NCI-H1694 (cell line): ENCODE results near the gene GDF3.
"Not testable (repeated sequence)": the region's sequence is repeated elsewhere in the genome, so short reads cannot be mapped to it uniquely, and the experiment has no call there.

Experiments used
- DNase-seq: peaks from one replicate; lab custom pipeline; 2025; lab: John Stamatoyannopoulos, UW

GDF3 gene

DNA sequence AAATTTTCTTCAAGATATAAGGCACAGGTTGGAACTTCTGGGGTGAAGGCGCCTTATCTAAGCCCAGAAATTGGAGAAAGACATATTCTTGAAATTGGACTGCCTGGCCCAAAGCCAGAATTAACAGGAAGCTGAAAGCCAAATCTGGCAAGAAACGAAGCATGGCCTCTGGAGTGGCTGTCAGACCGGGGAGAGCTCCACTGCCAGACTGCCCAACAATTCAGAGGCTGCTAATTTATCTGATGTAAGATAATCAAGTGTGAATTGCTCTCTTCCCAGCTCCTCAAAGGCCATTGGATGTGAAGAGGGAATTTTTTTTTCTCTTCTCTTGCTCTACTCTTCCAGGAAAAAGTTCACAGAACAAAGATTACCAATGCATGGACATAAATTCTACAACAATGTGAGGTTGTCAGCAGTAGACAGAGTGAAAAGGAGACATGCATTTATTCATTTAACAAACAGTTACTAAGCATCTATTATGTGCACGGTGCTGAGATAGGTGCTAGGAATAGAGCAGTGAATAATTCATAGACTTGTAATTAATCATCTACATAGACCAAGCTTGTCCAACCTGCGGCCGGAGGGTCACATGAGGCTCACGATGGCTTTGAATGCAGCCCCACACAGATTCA lies at the start of gene GDF3:
Gene GDF3, minus strand, starts transcription at position 210 of the 632 bp plus-strand sequence. Its CDS starts 47 bp downstream, at position 163.
- DNase-seq = no peak

- no peak for DNase-seq
Observed at GRCh38 chr12:7732993-7733392, 37.4 kb upstream of the GDF3 start.

DNA sequence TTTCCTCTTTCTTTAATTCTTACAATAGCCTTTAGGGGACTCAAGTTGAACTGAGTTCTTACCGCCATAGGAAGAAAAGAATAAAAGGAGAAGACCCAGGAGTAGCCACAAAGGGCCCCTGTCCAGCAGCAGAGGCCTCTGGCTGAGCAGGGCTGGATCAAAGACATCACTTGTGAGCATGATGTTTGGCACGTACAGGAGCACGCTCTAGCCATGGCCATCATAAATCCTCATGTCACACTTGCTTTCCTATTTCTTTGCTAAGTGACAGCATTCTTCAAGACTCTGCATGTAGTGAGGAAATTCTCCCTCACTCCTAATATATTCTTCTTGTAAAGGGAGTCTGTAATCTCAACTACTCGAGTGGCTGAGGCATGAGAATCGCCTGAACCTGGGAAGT lies 35.9 kb upstream of the GDF3 start:
- DNase-seq = no peak

- DNase-seq = not testable (repeated sequence)
Observed at GRCh38 chr12:7730984-7731383, 35.4 kb upstream of the GDF3 start.

GRCh38 chr12:7729746-7730145 lies 34.2 kb upstream of the GDF3 start:
- DNase-seq = no peak

GRCh38 chr12:7723926-7724325 lies 28.4 kb upstream of the GDF3 start:
- no peak for DNase-seq

DNA sequence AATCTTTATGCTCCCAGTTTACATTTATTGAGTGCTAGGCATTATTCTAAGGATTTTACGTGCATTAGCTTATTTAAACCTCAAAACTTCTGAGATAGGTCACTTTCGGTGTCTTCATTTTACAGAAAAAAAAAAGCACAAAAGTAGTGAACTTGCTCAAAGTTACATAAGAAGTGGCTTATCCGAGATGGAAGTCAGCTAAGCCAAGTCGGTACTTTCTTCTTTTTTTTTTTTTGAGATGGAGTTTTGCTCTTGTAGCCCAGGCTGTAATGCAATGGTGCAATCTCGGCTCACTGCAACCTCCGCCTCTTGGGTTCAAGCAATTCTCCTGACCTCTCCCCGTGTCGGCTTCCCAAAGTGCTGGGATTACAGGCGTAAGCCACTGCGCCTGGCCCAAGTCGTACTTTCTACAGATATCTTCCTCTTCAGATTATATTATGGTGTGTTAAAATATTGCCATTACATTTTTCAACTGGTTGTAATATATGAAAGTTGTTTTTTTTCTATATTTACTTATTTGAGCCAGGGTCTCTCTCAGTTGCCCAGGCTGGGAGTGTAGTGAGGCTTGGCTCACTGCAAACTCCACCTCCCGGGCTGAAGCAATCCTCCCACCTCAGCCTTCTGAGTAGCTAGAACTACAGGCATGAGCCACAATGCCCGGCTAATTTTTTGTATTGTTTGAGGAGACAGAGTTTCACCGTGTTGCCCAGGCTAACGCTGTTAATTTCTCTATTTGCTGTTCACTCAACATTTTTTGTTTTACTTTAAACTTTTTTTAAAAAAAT lies 24.6 kb upstream of the GDF3 start:
- DNase-seq = no peak

GRCh38 chr12:7716381-7716780 lies 20.8 kb upstream of the GDF3 start:
- no peak for DNase-seq

DNA sequence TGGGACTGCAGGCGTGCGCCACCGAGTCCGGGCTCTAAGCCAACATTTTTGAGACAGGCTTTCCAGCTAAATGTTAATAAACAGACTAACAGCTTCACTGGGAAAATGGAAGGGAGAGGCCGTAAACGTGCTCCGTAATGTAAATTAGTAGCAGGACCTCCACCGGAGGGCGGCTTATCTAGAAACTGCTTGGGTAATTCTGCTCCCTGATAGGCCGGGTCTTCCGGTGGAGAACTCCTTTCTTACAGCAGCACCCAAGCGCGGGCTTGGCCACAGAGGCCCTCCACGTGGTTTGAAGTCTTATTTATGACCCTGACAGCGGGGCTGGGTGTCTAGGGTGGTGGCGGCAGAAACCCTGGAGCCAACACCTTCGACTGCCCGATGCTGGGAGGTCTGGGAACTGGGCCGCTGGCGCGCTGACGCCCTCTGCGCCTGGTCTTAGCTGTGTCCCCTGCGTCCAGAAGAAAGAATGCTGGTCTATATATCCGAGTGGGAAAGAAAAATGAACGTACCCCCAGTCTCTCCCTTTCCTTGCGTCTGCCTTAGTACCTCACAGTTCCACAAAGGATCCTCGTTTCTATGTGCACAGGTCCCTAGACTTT lies 17.4 kb upstream of the GDF3 start:
- DNase-seq = no peak

- no peak for DNase-seq
Observed at GRCh38 chr12:7711133-7711532, 15.6 kb upstream of the GDF3 start, which contains the start of gene DPPA3. Gene DPPA3 (plus strand): TSS chr12:7711433. CDS start chr12:7711571, 138 bp downstream.

GRCh38 chr12:7709969-7710675 lies 14.5 kb upstream of the GDF3 start:
- DNase-seq = no peak

DNA sequence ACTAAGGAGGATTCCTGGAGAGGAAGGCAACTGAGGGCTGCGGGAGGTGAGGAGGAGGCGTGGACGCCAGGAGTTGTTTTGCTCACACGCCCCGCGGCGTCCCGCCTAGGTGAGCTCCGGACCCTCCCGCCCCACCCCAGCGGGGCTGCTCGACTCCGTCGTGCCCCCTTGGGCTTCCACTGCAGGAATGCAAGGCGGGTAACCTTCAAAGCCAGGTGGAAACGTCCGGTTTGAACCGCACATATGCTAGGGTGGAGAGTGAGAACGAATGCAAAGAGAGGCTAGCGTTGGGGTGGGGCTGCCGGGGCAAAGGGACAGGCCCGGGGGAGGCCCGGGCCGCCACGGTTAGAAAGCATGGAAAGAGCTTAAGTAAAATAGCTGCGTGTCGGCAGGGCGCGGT lies 10.3 kb upstream of the GDF3 start:
- no peak for DNase-seq

DNA sequence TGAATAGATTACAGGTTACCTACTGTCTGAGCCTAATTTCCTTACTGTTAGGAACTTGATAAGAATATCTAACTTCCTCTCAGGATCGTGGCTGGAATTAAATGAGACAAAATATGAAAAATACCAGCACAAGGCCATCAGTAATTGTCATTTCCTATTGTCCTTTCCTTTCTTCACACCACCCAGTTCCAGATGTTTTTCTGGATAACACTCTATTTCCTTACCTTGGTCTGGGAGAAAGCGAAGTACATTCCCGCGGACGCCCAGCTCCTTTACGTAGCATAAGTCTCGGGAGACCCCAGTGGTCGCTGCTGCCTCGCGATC lies 376 bp downstream of the GDF3 start:
- no peak for DNase-seq

GRCh38 chr12:7694556-7695236 lies 879 bp downstream of the GDF3 start:
- DNase-seq = no peak

GRCh38 chr12:7693793-7694192 lies 1.8 kb downstream of the GDF3 start:
- no peak for DNase-seq

GRCh38 chr12:7681535-7681934 lies 14.0 kb downstream of the GDF3 start:
- DNase-seq = no peak

DNA sequence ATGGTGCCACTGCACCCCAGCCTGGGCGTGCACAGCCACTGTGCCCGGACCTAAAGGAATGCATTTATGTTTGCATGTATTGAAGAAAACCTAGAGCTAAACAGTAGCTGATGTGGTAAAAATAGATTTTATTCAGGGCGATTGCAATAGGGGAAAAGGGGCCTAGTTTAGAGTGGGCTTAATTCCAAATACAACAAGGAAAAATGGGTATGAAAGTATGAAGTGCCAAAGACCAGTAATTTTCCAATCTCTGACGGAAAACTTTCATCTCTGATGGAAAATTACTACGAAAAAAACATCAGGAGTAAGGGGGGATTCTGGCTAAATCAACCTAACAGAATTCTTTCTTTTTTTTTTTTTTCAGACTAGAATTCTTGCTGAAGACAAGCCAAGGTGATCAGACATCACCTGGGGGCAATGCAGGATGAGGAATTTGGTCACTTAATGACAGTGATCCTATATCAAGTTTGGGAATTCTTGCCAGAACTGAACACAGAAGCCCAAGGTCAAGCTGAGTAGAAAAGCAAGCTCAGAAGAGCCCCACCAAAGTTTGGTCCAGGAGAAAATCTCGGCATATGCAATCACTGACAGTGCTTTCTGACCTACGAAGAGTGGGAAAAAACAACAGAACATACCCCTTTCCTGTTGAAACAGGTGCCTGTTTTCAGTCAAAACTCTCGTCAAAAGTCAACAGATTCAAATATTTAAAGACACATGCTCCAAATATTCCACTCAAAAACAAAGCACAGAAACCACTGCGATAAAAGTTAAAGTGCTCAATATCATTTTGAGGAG lies 16.1 kb downstream of the GDF3 start:
- no peak for DNase-seq

GRCh38 chr12:7678744-7679143 lies 16.8 kb downstream of the GDF3 start:
- no peak for DNase-seq

- peak; percentile 15 for DNase-seq
Observed at GRCh38 chr12:7677432-7677888, 18.1 kb downstream of the GDF3 start.

GRCh38 chr12:7675455-7675854 lies 20.1 kb downstream of the GDF3 start:
- DNase-seq = not testable (repeated sequence)

DNA sequence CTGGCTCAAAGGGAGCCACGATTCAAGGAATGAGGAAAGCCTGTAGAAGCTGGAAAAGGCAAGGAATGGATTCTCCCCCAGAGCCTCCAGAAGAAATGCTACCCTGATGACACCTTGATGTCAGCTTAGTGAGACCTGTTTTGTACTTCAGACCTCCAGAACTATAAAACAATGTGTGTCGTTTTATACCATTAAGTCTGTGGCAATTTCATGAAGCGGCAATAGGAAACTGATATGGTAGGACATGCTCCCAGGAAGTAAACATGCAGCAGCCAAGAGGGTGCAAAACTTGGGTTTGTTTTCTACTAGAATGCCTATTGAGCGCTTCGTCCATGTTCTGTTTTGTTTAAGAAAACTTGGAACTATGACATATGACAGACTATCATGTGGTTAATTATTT lies 27.4 kb downstream of the GDF3 start:
- DNase-seq = no peak
